Activated CD4-positive, alpha-beta T cell treated with anti-CD3 and anti-CD28 coated beads for 48 hours (primary cell): ENCODE results near the gene EIF4E1B.

Experiments
- DNase-seq: peaks from one replicate; pipeline ENCODE4 v3.0.0-alpha.2; 2020

EIF4E1B gene

DNA sequence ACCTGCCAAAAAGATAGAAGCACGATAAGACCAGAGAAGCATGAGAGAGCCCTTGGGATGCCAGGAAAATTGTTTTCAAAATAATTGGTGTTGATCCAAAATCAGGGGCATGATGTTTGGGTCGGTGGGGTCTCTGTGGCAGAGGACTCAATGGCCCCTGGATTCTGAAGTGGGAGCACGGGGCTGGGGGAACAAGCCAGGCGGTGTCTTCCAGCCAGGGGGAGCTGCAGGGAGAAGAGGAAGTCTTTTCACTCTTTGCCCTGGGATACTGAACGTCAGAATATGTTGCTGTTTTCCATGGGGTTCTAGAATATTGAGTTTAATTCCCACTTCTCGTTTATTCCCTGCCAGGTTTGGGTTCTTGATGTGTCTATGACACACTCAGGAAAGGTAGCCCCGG lies 37.2 kb downstream of the EIF4E1B start:
- DNase-seq: no peak

DNA sequence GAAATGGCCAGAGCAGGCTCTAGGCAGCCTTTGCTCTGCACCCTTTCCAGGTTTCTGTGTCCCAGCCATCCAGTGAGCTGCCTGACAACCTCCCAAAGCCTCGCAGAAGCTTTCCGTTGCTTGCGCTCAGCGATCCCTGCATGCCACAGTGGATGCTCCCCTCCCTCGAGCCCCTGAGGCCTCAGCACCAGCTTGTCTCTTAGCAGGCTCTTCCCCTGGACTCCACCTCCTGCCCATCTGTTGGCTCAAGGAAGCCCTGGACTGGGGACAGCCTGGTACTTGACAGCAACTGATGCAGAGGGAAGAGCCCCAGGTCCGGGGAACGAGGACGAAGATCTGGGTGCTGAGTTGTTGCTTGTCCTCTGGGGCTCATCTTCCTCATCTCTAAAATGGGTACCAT lies 40.0 kb downstream of the EIF4E1B start:
- DNase-seq: no peak

DNA sequence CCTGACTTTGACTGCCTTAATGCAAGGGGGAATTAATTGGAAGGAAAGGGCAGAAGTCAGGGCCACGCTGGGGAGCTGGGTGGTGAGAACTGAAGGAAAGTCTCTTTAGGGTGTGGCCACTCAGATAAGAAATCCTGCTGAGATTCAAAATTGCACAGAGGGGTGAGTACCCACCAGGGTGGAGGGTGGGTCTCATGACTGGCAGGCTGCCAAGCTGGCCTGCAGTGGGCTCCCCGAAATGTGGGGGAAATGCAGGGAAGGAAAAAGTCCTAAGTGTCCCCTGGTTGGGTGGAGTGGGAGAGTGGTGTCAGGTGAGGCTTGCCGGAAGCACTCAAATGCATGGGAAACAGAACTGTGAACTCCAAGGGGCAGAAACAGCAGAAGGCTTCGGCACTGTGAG lies 40.9 kb downstream of the EIF4E1B start:
- no peak for DNase-seq

DNA sequence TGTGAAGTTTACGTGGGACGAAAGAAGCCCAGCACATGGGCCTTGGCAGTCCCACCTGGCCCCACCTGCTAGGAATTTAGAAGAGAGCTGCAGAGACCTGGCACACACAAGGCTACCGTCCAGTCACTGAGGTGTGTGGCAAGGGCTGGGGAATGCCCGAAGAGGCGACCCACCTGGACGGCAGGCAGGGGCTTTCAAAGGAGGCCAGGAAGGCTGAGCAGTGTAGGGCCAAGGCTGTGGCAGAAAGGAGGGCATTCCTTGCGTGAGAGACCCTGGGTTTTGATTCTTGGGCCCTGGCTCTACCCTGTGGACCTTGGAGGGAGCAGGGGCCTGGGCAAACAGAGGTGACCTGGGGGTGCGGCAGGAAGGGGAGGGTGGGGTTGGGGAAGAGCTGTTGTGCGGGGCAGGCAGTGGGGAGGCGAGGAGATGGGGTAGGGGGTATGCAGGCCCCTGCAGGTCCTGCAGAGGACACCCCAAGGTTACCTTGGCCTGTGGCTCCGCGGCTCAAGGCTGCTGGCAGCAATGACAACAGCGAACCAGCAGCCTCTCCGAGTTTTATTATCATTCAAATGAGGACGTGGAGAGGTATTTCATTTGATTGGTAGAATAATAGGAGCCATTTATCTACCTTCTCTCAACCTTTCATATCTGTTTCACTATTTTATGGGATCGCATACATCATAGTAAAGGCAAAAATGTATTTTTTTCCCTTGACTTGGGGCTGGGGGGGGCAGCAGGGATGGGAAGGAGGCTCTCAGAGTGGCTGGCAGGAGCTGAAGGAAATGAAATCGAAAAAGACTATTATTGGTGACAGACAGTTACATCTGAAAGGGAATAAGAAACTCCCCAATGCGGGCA lies 41.6 kb downstream of the EIF4E1B start:
- DNase-seq: no peak

DNA sequence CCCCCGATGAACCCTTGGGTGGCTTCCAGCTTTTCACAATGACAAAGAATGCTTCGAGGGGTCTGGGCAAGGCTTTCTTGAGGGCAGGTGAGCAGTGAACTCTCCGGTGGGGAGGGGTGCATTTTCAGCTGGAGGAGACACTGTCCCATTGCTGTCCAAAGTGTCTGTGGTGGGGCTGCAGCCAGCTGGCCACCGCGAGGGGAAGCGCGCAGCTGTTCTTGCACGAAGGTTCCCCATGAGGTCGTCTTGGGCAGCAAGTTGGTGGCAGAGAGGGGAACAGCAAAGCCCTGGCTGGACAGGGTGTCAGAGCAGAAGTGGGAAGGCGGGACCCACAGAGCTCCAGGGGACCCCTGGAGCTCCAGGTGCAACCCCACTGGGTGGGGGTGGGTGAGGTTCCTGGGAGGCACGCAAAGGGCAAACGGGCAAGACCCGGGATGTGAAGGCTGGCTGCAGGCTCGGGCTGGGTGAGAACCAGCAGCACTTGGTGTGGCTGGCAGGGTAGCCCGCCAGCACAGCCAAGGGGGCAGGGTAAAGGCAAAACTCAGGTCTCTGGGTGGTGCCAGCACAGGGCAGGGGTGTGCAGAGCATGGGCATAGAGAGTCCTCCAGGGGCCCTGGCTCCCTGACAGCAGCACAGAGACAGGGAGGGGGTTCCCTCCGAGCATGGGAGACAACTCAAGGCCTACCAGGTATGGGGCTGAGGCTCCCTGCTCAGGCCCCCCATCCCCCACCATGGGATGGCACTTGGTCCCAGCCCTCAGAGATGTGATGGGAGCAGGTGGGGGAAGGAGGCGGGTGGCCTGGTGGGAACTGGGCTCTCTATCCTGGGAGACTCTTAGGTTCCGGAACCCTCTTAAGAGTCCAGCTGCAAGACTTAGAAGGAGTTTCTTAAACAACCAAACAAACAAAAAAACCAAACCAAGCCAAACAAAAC lies 43.4 kb downstream of the EIF4E1B start:
- no peak for DNase-seq

DNA sequence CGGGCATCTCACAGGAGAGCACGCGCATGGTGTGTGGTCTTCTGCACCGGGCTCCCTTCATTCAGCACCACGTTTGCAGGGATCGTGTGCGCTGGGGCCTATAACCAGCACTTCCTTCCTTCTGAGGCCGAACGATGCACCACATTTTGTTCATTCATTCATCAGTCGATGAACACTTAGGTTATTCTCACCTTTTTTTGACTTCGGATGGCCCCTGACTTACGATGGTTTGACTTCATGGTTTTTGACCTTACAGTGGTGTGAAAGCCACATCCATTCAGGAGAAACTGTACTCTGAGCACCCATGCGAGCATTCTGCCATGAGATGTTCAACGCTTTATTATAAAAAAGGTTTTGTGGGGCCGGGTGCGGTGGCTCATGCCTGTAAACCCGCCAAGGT lies 44.3 kb downstream of the EIF4E1B start:
- no peak for DNase-seq

DNA sequence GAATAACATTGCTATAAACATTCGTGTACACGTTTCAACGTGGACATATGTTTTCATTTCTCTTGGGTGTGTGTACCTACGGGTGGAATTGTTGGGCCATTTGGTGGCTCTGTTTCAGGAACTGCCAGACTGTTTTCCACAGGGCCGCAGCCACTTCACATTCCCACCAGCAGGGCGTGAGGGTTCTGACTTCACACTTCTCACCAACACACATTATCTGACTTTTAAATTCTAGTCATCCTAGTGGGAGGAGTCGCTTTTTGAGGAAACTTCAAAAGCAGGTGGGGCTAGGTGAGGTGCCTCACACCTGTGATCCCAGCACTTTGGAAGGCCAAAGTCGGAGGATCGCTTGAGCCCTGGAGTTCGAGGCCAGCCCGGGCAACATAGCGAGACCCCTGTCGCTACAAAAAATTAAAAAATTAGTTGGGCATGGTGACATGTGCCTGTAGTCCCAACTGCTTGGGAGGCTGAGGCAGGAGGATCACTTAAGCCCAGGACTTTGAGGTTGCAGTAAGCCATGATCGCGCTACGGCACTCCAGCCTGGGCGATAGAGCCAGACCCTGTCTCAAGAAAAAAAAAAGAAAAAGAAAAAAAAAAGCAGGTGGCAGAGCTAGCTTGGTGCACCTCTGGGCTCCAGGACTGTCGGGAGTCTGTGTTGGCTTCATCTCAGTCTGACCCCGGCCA lies 45.3 kb downstream of the EIF4E1B start:
- DNase-seq: no peak

DNA sequence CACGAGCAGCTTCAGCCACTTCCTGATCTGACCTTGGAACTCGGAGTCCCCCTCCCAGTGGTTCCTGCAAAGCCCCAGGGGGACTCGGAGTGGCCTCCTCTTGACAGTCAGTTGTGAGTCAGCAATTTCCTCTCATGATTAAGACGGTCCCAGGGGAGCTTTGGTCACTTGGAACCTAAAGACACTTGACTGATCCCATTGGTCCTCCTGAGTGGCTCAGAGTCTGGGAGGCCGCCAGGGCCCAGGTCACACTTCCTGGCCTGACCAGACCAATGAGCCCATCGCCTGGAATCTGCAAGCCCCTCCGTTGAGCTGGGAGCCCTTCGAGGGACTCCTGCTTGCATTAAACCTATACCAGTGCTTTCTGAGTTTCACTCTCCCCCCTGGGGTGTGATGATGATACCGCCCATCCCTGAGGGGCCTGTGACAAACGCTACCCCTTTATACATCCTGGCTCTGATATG lies 45.9 kb downstream of the EIF4E1B start:
- no peak for DNase-seq

DNA sequence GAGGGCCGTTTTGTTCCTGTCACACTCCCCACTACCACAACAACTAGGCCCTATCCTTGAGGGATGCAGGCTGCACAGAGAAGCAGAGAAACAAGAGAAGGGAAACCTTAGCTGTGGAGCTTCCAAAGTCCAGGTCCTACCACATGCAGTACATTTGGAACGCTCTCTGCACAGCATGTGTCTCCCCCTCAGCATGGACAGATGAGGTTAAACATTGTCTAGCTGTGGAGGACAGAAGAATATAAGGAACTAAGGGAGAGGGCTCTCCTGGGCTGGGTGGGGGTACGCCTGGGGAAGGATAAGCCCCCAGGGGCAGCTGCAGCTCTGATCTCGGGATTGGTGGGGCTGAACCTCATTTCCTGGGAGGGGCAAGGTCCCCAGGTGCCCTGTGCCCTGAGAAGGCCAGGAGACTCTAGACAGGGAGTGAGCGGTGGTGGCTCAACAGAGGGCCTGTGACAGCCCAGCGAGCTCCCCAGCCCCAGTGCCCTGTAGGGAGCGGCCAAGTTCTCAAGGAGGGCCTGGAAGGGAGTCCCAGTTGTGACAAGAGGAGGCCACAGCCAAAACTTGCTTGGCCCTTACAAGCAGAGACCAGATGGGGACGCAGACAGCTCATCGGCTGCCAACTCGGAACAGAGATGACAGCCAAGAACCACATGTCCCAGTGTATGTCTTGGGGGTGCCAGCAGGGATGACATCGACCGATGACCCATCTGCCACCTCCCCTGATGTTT lies 46.9 kb downstream of the EIF4E1B start:
- no peak for DNase-seq

DNA sequence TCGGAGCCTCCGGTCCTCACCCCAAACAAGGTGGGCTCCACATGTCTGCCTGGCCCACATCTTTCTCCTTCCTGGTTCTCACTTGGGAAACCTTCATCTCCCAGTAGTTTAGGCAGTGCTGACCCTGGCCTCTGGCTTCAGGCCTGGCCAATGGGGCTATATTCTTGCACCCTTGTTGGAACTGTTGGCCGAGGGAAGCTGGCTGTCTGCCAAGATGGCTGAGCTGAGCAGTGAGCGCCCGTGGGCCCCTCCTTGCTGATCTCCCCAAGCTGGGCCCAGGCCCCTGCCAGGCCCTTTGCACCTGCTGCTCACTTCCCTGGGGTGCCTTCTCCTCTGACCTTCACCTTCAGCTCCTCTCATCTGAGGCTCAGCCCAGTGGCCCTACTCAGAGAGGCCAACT lies 48.1 kb downstream of the EIF4E1B start:
- DNase-seq: no peak

DNA sequence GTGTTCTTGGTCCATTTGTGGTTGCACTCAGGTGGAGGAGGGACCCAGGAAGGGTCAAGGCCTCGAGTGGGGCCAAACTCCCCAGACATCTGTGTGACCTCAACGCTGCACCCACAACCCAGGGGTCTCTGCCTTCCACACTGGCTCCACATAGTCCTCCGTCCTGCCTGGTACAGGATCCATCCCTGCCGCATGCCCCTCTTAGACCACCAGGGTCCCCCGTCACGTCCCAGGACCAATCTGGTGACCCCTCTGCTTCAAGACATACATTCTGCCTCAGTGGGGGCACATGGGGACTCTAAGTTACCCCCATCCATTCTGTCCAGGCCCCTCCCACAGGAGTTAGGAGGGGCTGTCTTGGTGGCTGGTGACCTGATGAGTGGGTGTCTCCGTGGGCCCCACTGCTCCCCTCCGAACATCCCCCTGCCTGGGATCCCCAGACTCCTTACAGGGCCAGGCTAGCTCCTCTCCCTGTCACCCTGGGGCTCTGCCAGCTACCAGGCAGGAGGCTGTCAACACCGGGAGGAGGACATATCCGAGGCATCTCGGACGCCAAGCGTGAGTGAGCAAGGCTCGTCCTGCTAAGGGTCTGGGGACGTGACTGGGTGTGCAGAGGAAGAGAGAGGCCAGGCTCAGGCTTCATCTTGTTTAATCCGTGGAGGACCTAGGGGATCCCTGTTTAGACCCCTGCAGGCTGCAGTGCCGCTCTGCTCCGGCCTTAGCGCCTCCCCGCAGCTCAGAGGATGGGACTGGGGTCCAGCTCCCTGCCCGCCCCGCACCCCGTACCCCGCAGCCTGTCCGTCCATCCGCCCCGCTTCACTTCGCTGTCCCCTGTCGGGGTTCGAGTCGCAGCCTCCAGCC lies 49.1 kb downstream of the EIF4E1B start:
- no peak for DNase-seq

DNA sequence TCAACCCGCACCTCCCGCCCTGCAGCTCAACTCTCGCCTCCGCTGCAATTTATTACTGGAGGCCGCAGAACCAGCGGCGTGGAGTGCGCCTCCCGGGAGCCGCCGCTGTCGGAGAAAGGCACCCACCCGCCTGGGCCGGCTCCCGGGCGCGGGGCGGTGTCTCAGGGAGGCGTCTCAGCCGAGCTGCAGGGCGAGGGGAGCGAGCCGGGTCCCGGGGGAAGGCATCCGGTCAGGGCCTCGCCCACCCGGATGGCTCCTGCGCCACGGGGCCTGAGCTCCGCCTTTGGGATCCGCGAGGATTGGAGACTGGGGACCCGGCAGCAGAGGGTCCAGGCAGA lies 49.7 kb downstream of the EIF4E1B start:
- no peak for DNase-seq

DNA sequence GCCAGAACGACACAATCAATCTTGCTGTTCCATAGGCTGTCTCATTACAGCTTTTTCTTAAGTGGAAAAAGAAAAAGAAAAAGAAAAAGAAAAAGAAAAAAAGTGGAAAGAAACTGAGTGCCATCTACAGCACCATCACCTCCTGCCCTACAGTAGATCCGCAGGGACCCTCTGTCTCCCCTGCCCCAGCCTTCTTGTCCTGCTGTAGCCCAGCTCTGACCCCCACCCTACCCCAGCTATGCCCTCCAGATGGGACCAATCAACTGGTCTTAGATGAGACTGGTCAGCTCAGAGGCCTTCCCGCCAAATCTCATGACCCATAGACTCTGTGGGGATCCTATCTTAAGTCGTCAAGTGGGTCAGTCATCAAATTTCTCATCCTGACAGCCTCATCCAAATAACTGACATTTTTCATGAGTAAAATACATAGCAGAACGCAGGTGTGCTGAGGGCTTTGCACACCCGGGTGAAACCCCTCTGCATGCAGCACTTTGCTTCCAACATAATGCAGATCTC lies 51.6 kb downstream of the EIF4E1B start:
- DNase-seq: no peak

DNA sequence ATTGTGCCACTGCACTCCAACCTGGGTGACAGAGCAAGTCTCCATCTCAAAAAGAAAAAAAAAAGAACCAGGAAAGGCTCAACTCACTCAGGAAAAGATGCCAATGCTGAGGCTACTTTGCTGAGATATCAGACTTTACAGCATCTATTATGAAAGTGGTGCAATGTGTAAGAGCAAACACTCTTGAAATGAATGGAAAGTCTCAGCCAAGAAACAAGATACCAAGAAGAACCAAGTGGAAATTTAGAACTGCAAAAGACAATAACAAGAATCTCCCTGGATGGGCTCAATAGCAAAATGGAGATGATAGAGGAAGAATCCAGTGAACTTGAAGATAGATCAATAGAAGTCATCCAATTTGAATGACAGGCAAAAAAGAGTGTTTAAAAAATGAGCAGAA lies 54.5 kb downstream of the EIF4E1B start:
- no peak for DNase-seq

DNA sequence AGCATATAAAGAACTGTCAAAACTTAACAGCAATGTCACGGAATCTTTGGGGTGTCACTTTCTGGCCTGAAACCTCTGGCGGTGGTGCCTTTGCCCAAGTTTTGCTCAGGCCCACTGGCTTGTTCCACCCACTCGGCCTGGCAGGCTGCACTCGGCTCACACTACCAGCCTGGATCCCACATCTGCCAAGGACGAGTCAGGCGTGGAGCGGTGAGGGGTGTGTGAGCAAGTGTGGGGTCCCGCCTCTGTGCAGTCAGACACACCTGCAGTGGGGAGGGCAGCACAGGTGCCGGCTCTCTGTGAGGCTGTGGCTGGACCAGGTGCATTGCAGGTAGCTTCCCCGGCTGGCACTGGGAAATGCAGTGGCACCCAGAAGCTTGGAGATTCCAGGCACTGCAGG lies 56.8 kb downstream of the EIF4E1B start:
- no peak for DNase-seq

DNA sequence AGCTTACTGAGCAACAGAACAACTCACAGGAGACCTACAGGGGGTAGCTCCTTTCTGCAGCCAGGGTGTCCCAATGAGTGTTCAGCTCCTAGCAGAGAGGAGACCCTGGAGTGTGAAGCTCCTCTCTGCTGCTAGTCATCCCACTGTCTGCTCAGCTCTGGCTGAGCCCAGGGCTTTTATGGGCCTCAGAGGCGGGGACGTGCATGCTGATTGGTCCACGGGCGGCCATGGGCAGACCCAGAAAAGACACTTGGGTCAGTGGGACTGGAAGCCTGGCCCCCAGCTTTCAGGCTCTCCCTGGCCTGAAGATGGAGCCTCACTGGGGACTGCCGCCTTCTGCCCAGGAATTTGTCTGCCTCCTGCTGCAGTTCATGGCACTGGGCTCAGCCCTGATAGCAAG lies 57.4 kb downstream of the EIF4E1B start:
- DNase-seq: no peak

DNA sequence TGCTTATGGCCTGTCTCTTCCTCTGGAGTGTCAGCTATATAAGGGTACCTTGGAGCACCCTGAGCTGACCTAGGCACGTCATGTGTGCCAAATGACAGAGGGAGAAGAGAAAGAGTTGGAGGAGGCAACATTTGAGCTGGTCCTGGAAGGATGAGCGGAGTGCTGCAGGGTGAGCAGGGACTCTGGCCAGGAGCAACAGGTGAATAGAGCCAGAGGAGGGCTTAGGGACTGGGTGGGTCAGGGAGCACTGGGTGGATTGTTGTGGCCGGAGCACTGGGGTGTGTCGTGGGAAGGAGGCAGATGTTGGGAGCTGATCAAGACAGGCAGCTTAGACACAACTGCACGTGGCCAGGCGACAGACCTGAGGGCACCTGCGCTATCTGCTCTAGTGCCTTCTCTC lies 60.4 kb downstream of the EIF4E1B start:
- DNase-seq: no peak

DNA sequence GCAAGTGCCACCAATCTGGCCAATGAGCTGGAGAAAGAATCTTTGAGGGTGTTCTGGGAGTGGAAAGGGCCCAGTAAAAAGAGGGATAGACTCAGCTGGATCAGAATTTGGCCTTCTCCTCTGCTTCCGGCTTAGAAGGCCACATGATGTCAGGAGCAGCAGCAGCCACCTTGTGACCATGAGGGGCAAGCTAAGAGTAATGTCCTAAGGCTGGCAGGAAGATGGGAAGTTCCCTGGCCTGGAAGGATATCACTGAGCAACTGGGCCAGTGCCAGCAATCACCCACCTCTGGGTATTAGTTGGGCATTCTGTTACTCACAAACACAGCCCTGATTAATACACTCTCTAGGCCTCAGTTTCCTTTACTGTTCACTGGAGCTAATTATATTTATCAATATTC lies 61.0 kb downstream of the EIF4E1B start:
- no peak for DNase-seq

DNA sequence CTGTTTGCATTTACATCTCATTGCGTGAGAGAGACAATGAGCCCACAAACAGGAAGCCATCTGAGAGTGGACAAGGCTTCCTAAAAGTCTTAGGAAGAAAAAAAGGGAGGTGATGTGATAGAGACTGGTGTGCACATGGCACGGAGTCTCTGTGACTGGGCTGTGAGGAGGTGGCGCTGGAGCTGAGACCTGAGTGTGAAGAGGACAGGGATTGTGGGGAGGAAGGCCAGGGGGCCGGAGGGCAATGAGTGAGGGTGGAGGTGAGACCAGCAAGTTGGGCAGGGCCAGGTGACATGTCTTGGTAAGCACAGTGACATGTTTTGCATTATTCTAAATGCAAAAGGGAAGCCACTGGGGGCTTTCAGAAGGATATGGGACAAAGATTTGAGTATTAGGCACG lies 61.9 kb downstream of the EIF4E1B start:
- no peak for DNase-seq

DNA sequence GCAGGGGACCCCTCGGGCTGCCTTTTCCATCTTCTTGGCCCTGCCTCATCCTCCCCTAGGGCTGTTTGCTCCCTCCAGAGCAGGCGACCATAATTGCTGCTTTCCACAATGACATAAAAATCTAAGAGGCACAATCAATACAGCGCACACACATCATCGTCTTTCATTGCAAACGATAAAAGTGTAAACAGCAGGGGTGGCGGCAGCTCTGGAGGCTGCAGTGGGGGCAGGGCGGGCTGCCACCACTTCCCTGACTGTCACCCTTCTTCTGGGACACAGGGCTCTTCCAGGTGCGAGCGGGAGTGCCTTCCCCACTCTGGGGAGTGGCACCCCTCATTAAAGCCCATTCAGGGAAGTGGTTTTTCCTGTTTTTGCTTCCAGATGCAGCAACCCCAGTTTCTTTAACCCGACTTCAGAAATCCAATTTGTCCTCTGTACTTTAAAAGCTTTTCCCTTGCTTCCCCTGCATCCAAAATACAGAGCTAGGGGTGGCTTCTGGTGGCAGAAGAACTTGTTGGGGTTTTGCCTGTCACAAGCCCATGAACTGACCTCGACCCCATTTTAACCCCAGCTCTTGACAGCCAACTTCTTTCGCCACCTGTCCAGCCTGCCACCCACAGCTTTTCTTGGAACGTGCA lies 62.5 kb downstream of the EIF4E1B start:
- DNase-seq: no peak

DNA sequence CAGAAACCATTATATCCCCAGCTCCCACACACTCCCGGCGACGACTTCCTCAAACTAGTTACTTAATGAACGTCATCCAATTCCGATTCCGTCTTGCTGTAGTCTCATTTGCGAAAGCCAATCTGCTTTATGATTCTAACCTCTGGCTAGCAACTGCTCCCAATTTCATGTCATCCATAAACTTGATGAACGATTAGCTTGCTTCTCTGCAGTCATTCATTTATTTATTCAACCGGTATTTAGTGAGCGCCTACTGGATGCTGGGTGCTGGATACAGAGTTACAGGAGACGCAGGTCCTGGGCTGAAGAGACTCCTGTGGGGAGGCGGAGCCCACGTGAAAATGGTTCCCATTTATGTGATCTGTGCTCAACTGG lies 63.0 kb downstream of the EIF4E1B start:
- no peak for DNase-seq
